Parathyroid adenoma (tissue), 2 donors: ENCODE results near the gene GPC1.
A peak's percentile ranks its signal among the peaks of the same experiment; 100 is the strongest.

Source experiments
- H2AFZ ChIP-seq: fragments of 300-600 bp; sonication (generic); one replicate; pipeline ENCODE4 v1.7.0; 2017; ENCODE audit warnings: antibody characterized with exemption, mild to moderate bottlenecking
- H3K27ac ChIP-seq: fragments of 300-600 bp; sonication (generic); one replicate; pipeline ENCODE4 v1.7.0; 2017
- H3K27me3 ChIP-seq: fragments of 300-600 bp; sonication (generic); one replicate; pipeline ENCODE4 v1.7.0; 2017; ENCODE audit warnings: low read length; ENCODE audit not compliant: control insufficient read depth, insufficient read depth
- H3K36me3 ChIP-seq: fragments of 300-600 bp; sonication (generic); one replicate; pipeline ENCODE4 v1.7.0; 2017; ENCODE audit warnings: low read length; ENCODE audit not compliant: control insufficient read depth, insufficient read depth
- H3K4me1 ChIP-seq: fragments of 300-600 bp; sonication (generic); one replicate; pipeline ENCODE4 v1.7.0; 2017; ENCODE audit warnings: control low read depth
- H3K4me2 ChIP-seq: fragments of 300-600 bp; sonication (generic); one replicate; pipeline ENCODE4 v1.7.0; 2017; ENCODE audit warnings: low read length
- H3K4me3 ChIP-seq: fragments of 300-600 bp; sonication (generic); one replicate; pipeline ENCODE4 v1.7.0; 2017; ENCODE audit warnings: low read depth, low read length
- H3K79me2 ChIP-seq: fragments of 300-600 bp; sonication (generic); one replicate; pipeline ENCODE4 v1.7.0; 2017; ENCODE audit warnings: control low read depth
- H3K9ac ChIP-seq: fragments of 300-600 bp; sonication (generic); one replicate; pipeline ENCODE4 v1.7.0; 2017; ENCODE audit warnings: mild to moderate bottlenecking
- H3K9me3 ChIP-seq: fragments of 300-600 bp; sonication (generic); one replicate; pipeline ENCODE4 v1.7.0; 2017; ENCODE audit warnings: low read length; ENCODE audit not compliant: control insufficient read depth
- CTCF ChIP-seq: fragments of 300-600 bp; sonication (generic); IDR thresholded peaks from one replicate; pipeline ENCODE4 v1.7.0; 2017; ENCODE audit warnings: antibody characterized with exemption, mild to moderate bottlenecking
- donor health status: primary hyperparathyroidism.

Gene GPC1

GRCh38 chr2:240512109-240512485 is 76.6 kb downstream of the GPC1 start:
- no peaks in the 10 kb centered on the region for H3K36me3 ChIP-seq
- H3K4me3 ChIP-seq: no peak overlapping the region
- peaks cover 3% of the 10 kb centered on the region for H3K4me1 ChIP-seq
- no peaks in the 10 kb centered on the region for H3K9me3 ChIP-seq
- H3K4me2 ChIP-seq: no peak overlapping the region
- H3K27me3 ChIP-seq: no peaks in the 10 kb centered on the region
- H2AFZ ChIP-seq: no peak overlapping the region
- no peak overlapping the region for H3K27ac ChIP-seq
- H3K79me2 ChIP-seq: no peaks in the 10 kb centered on the region
- TF ChIP-seq CTCF: no peak
- no peak overlapping the region for H3K9ac ChIP-seq

GRCh38 chr2:240512666-240513535 is 77.4 kb downstream of the GPC1 start:
- no peaks in the 10 kb centered on the region for H3K79me2 ChIP-seq
- H2AFZ ChIP-seq: no peak overlapping the region
- H3K4me3 ChIP-seq: no peak overlapping the region
- no peak overlapping the region for H3K4me2 ChIP-seq
- no peaks in the 10 kb centered on the region for H3K9me3 ChIP-seq
- H3K9ac ChIP-seq: no peak overlapping the region
- H3K4me1 ChIP-seq: peaks cover 3% of the 10 kb centered on the region
- no peaks in the 10 kb centered on the region for H3K36me3 ChIP-seq
- no peak for TF ChIP-seq CTCF
- no peaks in the 10 kb centered on the region for H3K27me3 ChIP-seq
- H3K27ac ChIP-seq: no peak overlapping the region

- Histone ChIP-seq H3K9me3 (no peaks in the 10 kb centered on the region), H3K36me3 (no peaks in the 10 kb centered on the region), H3K4me1 (peaks cover 3% of the 10 kb centered on the region), H3K9ac (no peak overlapping the region), H3K27me3 (no peaks in the 10 kb centered on the region), H3K4me2 (no peak overlapping the region), H3K79me2 (no peaks in the 10 kb centered on the region), H3K27ac (no peak overlapping the region), H2AFZ (peak overlapping the region; percentile 48), H3K4me3 (no peak overlapping the region)
- TF ChIP-seq CTCF: peak; percentile 83
Measured at GRCh38 chr2:240513549-240514287, 78.3 kb downstream of the GPC1 start.

GRCh38 chr2:240514631-240515030 is 79.2 kb downstream of the GPC1 start:
- H3K79me2 ChIP-seq: no peaks in the 10 kb centered on the region
- H3K4me2 ChIP-seq: no peak overlapping the region
- H3K9me3 ChIP-seq: no peaks in the 10 kb centered on the region
- TF ChIP-seq CTCF: no peak
- no peak overlapping the region for H3K27ac ChIP-seq
- H3K4me1 ChIP-seq: peaks cover 3% of the 10 kb centered on the region
- no peaks in the 10 kb centered on the region for H3K27me3 ChIP-seq
- H3K9ac ChIP-seq: no peak overlapping the region
- no peak overlapping the region for H3K4me3 ChIP-seq
- no peak overlapping the region for H2AFZ ChIP-seq
- no peaks in the 10 kb centered on the region for H3K36me3 ChIP-seq
